Activated CD4-positive, CD25-positive, alpha-beta regulatory T cell treated with anti-CD3 and anti-CD28 coated beads, Interleukin-2, amount 50 U/mL, for 16 hours (primary cell): ENCODE data around the gene TCHH.
"Not testable (repeated sequence)": the region's sequence is repeated elsewhere in the genome, so short reads cannot be mapped to it uniquely, and the experiment has no call there.

Experiments used
- DNase-seq: peaks from one replicate; pipeline ENCODE4 v3.0.0-alpha.2; 2020; ENCODE audit warnings: low read depth, low spot score

Gene TCHH

GRCh38 chr1:152111515-152111968, 3.7 kb downstream of the TCHH start:
- no peak for DNase-seq

DNA sequence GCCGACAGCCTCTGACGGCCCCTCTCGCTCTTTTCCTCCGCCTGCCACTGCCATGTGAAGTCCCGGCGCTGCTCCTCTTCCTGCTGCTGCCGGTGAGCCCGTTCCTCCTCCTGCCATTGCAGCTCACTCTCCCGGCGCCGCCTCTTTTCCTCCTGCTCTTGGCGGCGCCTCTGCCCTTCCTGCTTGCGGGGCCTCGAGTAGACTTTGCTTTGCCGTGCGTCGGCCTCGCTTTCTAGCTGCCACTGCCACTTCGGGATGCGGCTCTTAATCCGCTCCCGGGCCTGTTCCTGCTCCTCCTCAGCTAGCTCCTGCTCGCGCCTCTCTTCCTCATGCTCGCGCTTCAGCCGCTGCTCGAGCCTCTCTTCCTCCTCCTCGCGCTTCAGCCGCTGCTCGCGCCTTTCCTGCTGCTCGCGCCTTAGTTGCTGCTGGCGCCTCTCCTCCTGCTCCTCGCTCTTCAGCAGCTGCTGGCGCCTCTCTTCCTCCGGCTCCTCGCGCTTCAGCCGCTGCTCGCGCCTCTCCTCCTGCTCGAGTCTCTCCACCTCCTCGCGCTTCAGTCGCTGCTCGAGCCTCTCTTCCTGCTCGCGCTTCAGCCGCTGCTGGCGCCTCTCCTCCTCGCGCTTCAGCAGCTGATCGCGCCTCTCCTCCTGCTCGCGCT, 4.3 kb downstream of the TCHH start:
- no peak for DNase-seq

DNA sequence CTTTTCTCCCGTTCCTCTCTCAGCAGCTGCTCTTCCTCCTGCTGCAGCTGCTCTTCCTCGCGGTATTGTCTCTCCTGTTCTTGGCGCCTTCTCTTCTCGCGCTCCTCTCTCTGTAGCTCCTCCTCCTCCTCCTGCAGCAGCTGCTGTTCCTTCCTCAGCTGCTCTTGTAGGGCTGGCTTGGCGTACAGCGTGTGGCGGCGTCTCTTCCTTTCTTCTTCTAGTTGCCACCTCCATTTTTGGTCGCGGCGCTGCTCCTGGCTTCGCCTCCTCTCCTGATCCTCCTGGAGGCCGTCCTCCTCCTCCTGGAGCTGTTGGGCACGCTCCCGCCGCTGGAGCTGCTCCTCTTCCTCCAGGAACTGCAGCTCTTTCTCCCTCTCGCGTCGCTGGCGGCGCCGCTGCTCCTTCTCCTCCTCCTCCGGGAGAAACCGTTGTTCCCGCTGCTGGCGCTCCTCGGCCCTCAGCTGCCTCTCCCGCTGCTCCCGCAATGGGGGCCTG, 4.8 kb downstream of the TCHH start:
- DNase-seq: no peak

GRCh38 chr1:152109998-152110294, 5.3 kb downstream of the TCHH start:
- DNase-seq: no peak

DNA sequence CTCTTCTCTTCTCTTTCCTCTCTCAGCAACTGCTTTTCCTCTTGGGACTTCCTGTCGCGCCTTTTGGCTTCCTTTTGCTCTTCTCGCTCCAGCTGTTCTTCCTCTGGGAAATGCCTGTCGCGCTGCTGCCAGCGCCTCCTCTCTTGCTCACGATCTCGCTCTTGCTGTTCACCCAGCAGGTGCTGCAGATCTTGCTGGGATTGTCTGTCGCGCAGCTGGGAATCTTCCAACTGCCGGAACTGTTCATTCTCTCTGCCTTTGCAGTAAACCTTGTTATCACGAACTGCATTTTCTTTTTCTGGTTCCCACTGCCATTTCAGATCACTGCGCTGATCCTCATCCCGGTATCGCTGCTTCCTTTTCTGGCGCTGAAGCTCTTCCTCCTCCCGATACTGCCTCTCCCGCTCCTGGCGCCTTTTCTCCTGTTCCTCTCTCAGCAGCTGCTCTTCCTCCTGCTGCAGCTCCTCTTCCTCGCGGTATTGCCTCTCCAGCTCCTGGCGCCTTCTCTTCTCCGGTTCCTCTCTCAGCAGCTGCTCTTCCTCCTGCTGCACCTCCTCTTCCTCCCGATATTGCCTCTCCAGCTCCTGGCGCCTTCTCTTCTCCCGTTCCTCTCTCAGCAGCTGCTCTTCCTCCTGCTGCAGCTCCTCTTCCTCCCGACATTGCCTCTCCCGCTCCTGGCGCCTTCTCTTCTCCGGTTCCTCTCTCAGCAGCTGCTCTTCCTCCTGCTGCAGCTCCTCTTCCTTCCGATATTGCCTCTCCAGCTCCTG, 5.8 kb downstream of the TCHH start:
- DNase-seq: no peak

GRCh38 chr1:152108882-152109222, 6.4 kb downstream of the TCHH start:
- DNase-seq: no peak

GRCh38 chr1:152107984-152108881, 7.0 kb downstream of the TCHH start:
- no peak for DNase-seq

- DNase-seq: no peak
These were observed 7.9 kb downstream of the TCHH start for GRCh38 chr1:152107031-152107983.

DNA sequence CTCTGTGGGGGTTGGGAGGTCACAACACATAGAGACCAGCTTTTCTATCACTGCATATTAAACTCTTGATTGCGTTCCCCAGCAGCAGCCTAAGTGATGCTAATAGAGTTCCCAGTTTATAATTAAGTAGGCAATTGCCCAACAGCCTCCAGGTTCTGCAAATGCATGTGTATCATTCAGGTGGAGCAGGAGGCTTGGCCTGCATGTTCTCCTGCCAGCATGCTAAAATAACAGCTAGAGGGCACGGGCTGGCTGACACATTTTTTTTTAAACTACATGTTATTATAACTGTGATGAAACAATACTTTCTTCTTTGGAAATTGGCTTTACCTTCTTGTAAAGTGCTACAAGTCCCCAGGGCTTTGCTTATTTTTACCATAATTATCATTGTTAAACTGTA, 10.4 kb downstream of the TCHH start:
- no peak for DNase-seq

- no peak for DNase-seq
These were observed 18.3 kb downstream of the TCHH start for GRCh38 chr1:152096931-152097330.

DNA sequence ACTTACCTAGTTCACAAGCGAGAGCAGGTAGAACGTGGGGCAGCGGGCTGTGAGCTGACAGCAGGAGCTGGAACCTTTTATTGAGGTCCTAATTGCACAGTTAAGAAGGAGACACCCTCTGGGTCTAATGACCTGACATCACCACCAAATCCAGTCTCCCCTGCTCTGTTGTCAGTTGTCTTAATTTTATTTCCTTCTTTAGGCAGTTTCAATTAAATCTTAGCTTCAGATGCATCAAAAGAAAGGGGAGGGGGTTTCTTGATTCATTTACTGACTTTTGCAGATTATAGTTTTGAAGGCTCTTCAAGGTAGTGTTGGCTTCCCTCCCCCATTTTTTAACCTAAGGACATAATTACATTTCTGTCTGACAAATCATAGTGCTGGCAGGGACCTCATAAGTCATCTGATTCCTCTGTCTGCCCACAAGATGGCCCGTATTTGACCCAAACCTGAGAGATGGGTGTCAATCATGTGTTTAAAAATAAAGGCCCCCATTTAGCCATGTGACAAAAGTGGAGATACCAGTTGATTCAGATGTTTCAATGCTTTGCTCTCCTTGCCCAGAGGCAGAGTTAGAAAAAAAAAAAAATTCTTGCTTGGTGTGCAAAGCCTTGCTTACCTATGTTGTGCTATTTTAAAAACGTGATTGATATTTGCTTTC, 26.1 kb downstream of the TCHH start, which contains the start of gene TCHHL1:
Gene TCHHL1, minus strand, starts transcription at position 51 of the 661 bp plus-strand sequence. CDS start 921 bp downstream, outside the sequence.
- DNase-seq: no peak

DNA sequence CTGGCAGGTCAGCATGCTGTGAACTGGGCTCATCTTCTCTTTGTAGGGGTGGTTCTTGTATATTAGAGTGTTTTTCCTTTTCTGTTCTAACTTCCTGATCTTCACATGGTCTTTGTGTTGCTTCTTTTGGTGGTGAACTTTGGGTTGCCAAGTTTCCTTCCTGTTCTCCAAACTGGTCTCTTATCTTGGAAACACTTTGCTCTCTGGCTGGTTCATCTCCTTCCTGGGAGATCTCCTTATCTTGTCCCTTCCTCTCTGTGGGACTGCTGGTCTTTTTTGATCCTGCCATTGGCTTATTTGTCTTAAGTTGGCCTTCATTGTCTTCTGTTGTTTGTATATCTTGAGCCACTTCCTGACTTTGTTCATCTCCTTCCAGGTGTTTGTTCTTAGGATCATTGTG, 28.5 kb downstream of the TCHH start:
- no peak for DNase-seq

- DNase-seq: no peak
These were observed 30.4 kb downstream of the TCHH start for GRCh38 chr1:152084853-152085252.

GRCh38 chr1:152081026-152081425, 34.2 kb downstream of the TCHH start:
- DNase-seq: not testable (repeated sequence)

- DNase-seq: not testable (repeated sequence)
These were observed 34.8 kb downstream of the TCHH start for GRCh38 chr1:152080494-152080893.

- no peak for DNase-seq
These were observed 36.3 kb downstream of the TCHH start for GRCh38 chr1:152078831-152079441.

GRCh38 chr1:152072311-152072710, 42.9 kb downstream of the TCHH start:
- no peak for DNase-seq

- no peak for DNase-seq
These were observed 44.1 kb downstream of the TCHH start for GRCh38 chr1:152071123-152071522.

DNA sequence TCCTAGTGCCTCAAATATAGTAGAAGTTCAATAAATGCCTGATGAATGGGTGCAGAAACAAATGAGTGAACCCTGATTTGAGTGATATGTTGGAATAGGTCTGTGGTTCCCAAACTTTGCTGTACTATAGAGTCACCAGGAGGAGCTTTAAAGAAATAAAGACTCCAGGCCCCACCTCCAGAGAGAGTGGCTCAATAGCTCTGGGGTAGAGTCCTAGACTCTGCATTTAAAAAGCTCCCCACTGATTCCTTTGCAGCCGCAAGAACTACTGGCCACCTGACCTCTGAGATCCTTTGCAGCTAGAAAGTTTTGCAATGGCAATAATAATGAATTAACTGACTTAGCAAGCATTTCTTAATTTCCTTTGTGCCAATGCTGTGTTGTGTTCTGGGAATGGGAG, 47.3 kb downstream of the TCHH start:
- DNase-seq: no peak

DNA sequence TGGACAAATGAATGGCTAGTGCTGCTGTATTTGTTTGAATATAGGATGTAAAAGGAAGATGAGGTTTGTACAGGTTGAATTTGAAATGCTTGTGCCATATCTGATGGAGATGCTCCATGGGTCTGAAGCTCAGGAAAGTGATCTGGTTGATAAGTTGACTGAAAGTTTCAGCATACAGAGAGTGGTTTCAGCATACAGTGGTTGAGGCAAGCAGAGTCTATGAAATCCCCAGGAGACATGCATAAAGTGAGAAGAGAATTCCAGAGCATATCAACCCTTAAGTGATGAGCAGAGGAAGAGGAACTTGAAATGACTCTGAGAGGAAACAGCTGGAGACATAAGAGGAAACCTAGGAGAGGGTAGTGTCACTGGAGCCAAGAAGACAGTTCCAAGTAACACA, 48.1 kb downstream of the TCHH start:
- no peak for DNase-seq
